Measurements from ENCODE around the gene NBL1. TPM values are rescaled to one million over a fixed set of nuclear protein-coding genes. Genes with fewer than 3 reads are reported as not detected.

The NBL1 gene
- polyA plus RNA-seq, 3 donors: 0.07 TPM; not detected in 2

DNA sequence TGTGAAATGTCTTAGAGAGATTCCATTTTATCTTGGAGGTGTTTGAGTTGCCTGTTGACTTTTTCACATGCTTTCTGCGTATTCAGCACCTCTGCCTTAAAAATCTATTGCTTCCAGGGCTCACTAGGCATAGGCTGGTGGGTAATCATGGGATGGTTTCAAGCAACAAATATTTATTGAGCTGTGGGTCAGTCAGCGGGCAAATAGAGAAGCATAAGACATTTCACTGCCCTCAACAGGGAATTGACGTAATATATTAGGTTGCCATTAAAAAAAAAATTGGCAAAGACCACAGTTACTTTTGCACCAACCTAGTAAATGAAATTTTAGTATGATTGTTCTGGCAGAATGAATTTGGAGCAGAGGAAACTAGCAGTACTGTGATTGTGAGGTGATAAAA lies 44.3 kb upstream of the NBL1 start:
- TF ChIP-seq, protein P1, sequence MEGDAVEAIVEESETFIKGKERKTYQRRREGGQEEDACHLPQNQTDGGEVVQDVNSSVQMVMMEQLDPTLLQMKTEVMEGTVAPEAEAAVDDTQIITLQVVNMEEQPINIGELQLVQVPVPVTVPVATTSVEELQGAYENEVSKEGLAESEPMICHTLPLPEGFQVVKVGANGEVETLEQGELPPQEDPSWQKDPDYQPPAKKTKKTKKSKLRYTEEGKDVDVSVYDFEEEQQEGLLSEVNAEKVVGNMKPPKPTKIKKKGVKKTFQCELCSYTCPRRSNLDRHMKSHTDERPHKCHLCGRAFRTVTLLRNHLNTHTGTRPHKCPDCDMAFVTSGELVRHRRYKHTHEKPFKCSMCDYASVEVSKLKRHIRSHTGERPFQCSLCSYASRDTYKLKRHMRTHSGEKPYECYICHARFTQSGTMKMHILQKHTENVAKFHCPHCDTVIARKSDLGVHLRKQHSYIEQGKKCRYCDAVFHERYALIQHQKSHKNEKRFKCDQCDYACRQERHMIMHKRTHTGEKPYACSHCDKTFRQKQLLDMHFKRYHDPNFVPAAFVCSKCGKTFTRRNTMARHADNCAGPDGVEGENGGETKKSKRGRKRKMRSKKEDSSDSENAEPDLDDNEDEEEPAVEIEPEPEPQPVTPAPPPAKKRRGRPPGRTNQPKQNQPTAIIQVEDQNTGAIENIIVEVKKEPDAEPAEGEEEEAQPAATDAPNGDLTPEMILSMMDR (IDR thresholded peaks at IDR 0.05): no peak
- intact Hi-C loops (cut with micrococcal nuclease): loop anchor here (5.0 kb wide), 4 partner anchors 93 to 288 kb away; partner anchors contain the start of genes AKR7A2 (in 1 of the 2), CAPZB (in 1 of the 2) and SLC66A1 (in 1 of the 2)
- peaks cover 23 to 32% of the 10 kb centered on the region in 2 donors for H3K4me1 ChIP-seq (ENCODE audit: control insufficient read depth in 1 of 2, insufficient read depth in 2 of 2, low read length in 2 of 2)
- DNase-seq: no peak
- peaks cover 6 to 42% of the 10 kb centered on the region in 2 donors for H3K36me3 ChIP-seq (replicated peaks in 1 of 2; ENCODE audit: control insufficient read depth in 1 of 2, insufficient read depth in 2 of 2, low read length in 2 of 2)
- H4K20me1 ChIP-seq (ENCODE audit: insufficient read depth, low read length): peaks cover 58% of the 10 kb centered on the region
- peaks cover 0 to 2% (median 0%) of the 10 kb centered on the region in 3 donors for H3K27me3 Mint-ChIP-seq (ENCODE audit: low read depth in 3 of 3)
- H3K9me3 ChIP-seq (replicated peaks in 1 of 2; ENCODE audit: control insufficient read depth in 1 of 2, insufficient read depth in 1 of 2, low read length in 2 of 2): no peaks in the 10 kb centered on the region
- peaks cover 18 to 32% of the 10 kb centered on the region in 2 donors for H3K36me3 Mint-ChIP-seq
- H3K27ac Mint-ChIP-seq: peak overlapping the region in 2 of 7 donors; percentile 64 to 68
- H3K9ac ChIP-seq (ENCODE audit: insufficient read depth, low read length, poor library complexity, severe bottlenecking): no peak overlapping the region
- no peak overlapping the region for H3K4me2 ChIP-seq (replicated peaks; ENCODE audit: extremely low read depth, low read length, poor library complexity, severe bottlenecking)
- H3K9me3 Mint-ChIP-seq: peaks cover 0 to 2% (median 0%) of the 10 kb centered on the region in 7 donors
- no peak overlapping the region for H2AFZ ChIP-seq (ENCODE audit: insufficient read depth, low read depth, low read length, poor library complexity, severe bottlenecking)
- WGBS (ENCODE audit: insufficient coverage): no CpG with 5 or more reads among the region's 3 CpGs
- peak overlapping the region in 1 of 2 donors; percentile 42 for H3K27ac ChIP-seq (ENCODE audit: low read depth in 1 of 2, low read length in 2 of 2)
- H3K79me2 ChIP-seq (ENCODE audit: insufficient read depth, low read length): peaks cover 80% of the 10 kb centered on the region
- no peak overlapping the region for H3K4me3 Mint-ChIP-seq
- peaks cover 42% of the 10 kb centered on the region for H3K4me1 Mint-ChIP-seq
- H3K4me3 ChIP-seq (replicated peaks in 1 of 3; ENCODE audit: low read depth in 2 of 3, low read length in 3 of 3): no peak overlapping the region
- no peaks in the 10 kb centered on the region for H3K27me3 ChIP-seq (ENCODE audit: control insufficient read depth in 2 of 2, insufficient read depth in 2 of 2, low read length in 2 of 2)

- TF ChIP-seq, protein P1 (IDR thresholded peaks at IDR 0.05): no peak
- Histone ChIP-seq H4K20me1 (ENCODE audit: insufficient read depth, low read length) (peaks cover 84% of the 10 kb centered on the region), H3K27me3 (ENCODE audit: control insufficient read depth in 2 of 2, insufficient read depth in 2 of 2, low read length in 2 of 2) (no peaks in the 10 kb centered on the region), H3K4me1 (ENCODE audit: control insufficient read depth in 1 of 2, insufficient read depth in 2 of 2, low read length in 2 of 2) (peaks cover 20 to 37% of the 10 kb centered on the region in 2 donors), H3K27ac (ENCODE audit: low read depth in 1 of 2, low read length in 2 of 2) (no peak overlapping the region), H2AFZ (ENCODE audit: insufficient read depth, low read depth, low read length, poor library complexity, severe bottlenecking) (no peak overlapping the region), H3K4me3 (replicated peaks in 1 of 3; ENCODE audit: low read depth in 2 of 3, low read length in 3 of 3) (no peak overlapping the region), H3K9me3 (replicated peaks in 1 of 2; ENCODE audit: control insufficient read depth in 1 of 2, insufficient read depth in 1 of 2, low read length in 2 of 2) (no peaks in the 10 kb centered on the region), H3K79me2 (ENCODE audit: insufficient read depth, low read length) (peaks cover 100% of the 10 kb centered on the region), H3K4me2 (replicated peaks; ENCODE audit: extremely low read depth, low read length, poor library complexity, severe bottlenecking) (no peak overlapping the region), H3K9ac (ENCODE audit: insufficient read depth, low read length, poor library complexity, severe bottlenecking) (no peak overlapping the region), H3K36me3 (replicated peaks in 1 of 2; ENCODE audit: control insufficient read depth in 1 of 2, insufficient read depth in 2 of 2, low read length in 2 of 2) (peaks cover 6 to 42% of the 10 kb centered on the region in 2 donors)
- no peaks in the 10 kb centered on the region for H3K27me3 Mint-ChIP-seq (ENCODE audit: low read depth in 3 of 3)
- H3K9me3 Mint-ChIP-seq: no peaks in the 10 kb centered on the region
- H3K4me3 Mint-ChIP-seq: no peak overlapping the region
- no peak overlapping the region for H3K27ac Mint-ChIP-seq
- WGBS (ENCODE audit: insufficient coverage): no CpG with 5 or more reads among the region's 4 CpGs
- peaks cover 18 to 38% of the 10 kb centered on the region in 2 donors for H3K36me3 Mint-ChIP-seq
- no peak for DNase-seq
- intact Hi-C loops (cut with micrococcal nuclease): no loop called here
- peaks cover 46% of the 10 kb centered on the region for H3K4me1 Mint-ChIP-seq
Measured at GRCh38 chr1:19602486-19602885, 41.6 kb upstream of the NBL1 start.
